Neural cell (in vitro differentiated cells): ENCODE measurements around the gene ADAP1. TPM values are rescaled to one million over a fixed set of nuclear protein-coding genes. Genes with fewer than 3 reads are reported as not detected.

Experiments
- H2AFZ ChIP-seq: fragments of 200-600, 300-800 bp; sonication (generic), shearing (Covaris generic); 2 replicates; pipeline ENCODE4 v1.6.0; 2014; ENCODE audit warnings: low read depth, mild to moderate bottlenecking, antibody characterized with exemption, low read length, moderate library complexity
- H3F3A ChIP-seq: fragments of 200-600 bp; shearing (Covaris generic); 2 replicates; pipeline ENCODE4 v1.6.1; 2016; ENCODE audit warnings: mild to moderate bottlenecking, moderate library complexity, mixed read lengths, antibody characterized with exemption, low read length; ENCODE audit not compliant: insufficient read depth, poor library complexity, severe bottlenecking
- H3K27ac ChIP-seq: fragments of 200-600, 300-800 bp; sonication (generic), shearing (Covaris generic); 2 replicates; pipeline ENCODE4 v1.5.1; 2014; ENCODE audit warnings: mild to moderate bottlenecking, low read length, moderate library complexity
- H3K27me3 ChIP-seq: fragments of 300-800, 200-600 bp; sonication (generic), shearing (Covaris generic); 2 replicates; pipeline ENCODE4 v1.6.0; 2014; ENCODE audit warnings: mild to moderate bottlenecking, low read depth, low read length, moderate library complexity; ENCODE audit not compliant: insufficient read depth
- H3K36me3 ChIP-seq: fragments of 300-800, 200-600 bp; sonication (generic), shearing (Covaris generic); 2 replicates; pipeline ENCODE4 v1.5.1; 2014; ENCODE audit warnings: mild to moderate bottlenecking, antibody characterized with exemption, low read length, moderate library complexity; ENCODE audit not compliant: insufficient read depth
- H3K4me2 ChIP-seq: fragments of 300-800, 200-600 bp; sonication (generic), shearing (Covaris generic); 2 replicates; pipeline ENCODE4 v1.6.0; 2014; ENCODE audit warnings: mild to moderate bottlenecking, low read length
- H3K4me3 ChIP-seq: fragments of 300-800, 200-600 bp; sonication (generic), shearing (Covaris generic); 2 replicates; pipeline ENCODE4 v1.5.1; 2014; ENCODE audit warnings: mild to moderate bottlenecking, low read length, moderate library complexity
- H3K79me2 ChIP-seq: fragments of 200-600 bp; shearing (Covaris generic); replicated peaks from 2 replicates; pipeline ENCODE4 v1.6.0; 2014; ENCODE audit warnings: mild to moderate bottlenecking, low read length, moderate library complexity; ENCODE audit not compliant: insufficient read depth
- H3K9ac ChIP-seq: fragments of 300-800, 200-600 bp; sonication (generic), shearing (Covaris generic); 2 replicates; pipeline ENCODE4 v1.6.1; 2016; ENCODE audit warnings: mild to moderate bottlenecking, low read length, mixed read lengths
- H3K9me2 ChIP-seq: fragments of 200-600 bp; shearing (Covaris generic); 2 replicates; pipeline ENCODE4 v1.6.1; 2016; ENCODE audit warnings: mild to moderate bottlenecking, low read length, mixed read lengths; ENCODE audit not compliant: insufficient read depth
- H3K9me3 ChIP-seq: fragments of 200-600, 300-800 bp; sonication (generic), shearing (Covaris generic); 2 replicates; pipeline ENCODE4 v1.6.1; 2016; ENCODE audit warnings: mild to moderate bottlenecking, mixed run types, low read length, moderate library complexity, mixed read lengths
- H4K20me1 ChIP-seq: fragments of 200-600 bp; shearing (Covaris generic); 2 replicates; pipeline ENCODE4 v1.6.1; 2016; ENCODE audit warnings: mild to moderate bottlenecking, mixed run types; ENCODE audit not compliant: insufficient read depth
- CTCF ChIP-seq: fragments of 450-650 bp; IDR thresholded peaks from 2 replicates; pipeline ENCODE4 v1.5.1; 2014; ENCODE audit warnings: antibody characterized with exemption, mild to moderate bottlenecking, moderate library complexity; ENCODE audit not compliant: poor library complexity, severe bottlenecking
- EP300 ChIP-seq: fragments of 450-650 bp; conservative IDR thresholded peaks from 2 replicates; pipeline ENCODE4 v1.6.1; 2014; ENCODE audit warnings: antibody characterized with exemption, mild to moderate bottlenecking, moderate library complexity; ENCODE audit not compliant: poor library complexity, severe bottlenecking
- EZH2 ChIP-seq: fragments of 200-600, 300-800 bp; shearing (Covaris generic), sonication (generic); IDR thresholded peaks from 2 replicates; pipeline ENCODE4 v1.6.1; 2014; ENCODE audit warnings: antibody characterized with exemption, low read length, borderline replicate concordance, mild to moderate bottlenecking; ENCODE audit not compliant: insufficient read depth, poor library complexity, severe bottlenecking
- MXI1 ChIP-seq: fragments of 450-650 bp; conservative IDR thresholded peaks from 2 replicates; pipeline ENCODE4 v1.6.1; 2014; ENCODE audit warnings: antibody characterized with exemption, mild to moderate bottlenecking; ENCODE audit not compliant: poor library complexity, severe bottlenecking
- POLR2AphosphoS5 ChIP-seq: IDR thresholded peaks from 2 replicates; pipeline ENCODE4 v1.6.1; 2012
- RAD21 ChIP-seq: fragments of 450-650 bp; conservative IDR thresholded peaks from 2 replicates; pipeline ENCODE4 v1.6.1; 2014; ENCODE audit warnings: antibody characterized with exemption, mild to moderate bottlenecking, moderate library complexity
- REST ChIP-seq: IDR thresholded peaks from 2 replicates; pipeline ENCODE4 v1.6.1; 2012; ENCODE audit warnings: borderline replicate concordance
- SMC3 ChIP-seq: fragments of 450-650 bp; conservative IDR thresholded peaks from 2 replicates; pipeline ENCODE4 v1.6.1; 2014; ENCODE audit warnings: antibody characterized with exemption, mild to moderate bottlenecking, moderate library complexity; ENCODE audit not compliant: poor library complexity
- TAF1 ChIP-seq: IDR thresholded peaks from 2 replicates; pipeline ENCODE4 v1.6.1; 2012; ENCODE audit warnings: low read depth
- polyA plus RNA-seq: library from polyadenylated mRNA; depleted of rRNA; stranded (reverse); fragments of >200 nt; gene quantifications from 2 replicates; pipeline ENCODE4 v1.2.3, GENCODE V29; 2014

Gene ADAP1
- polyA plus RNA-seq, 1 donor from 2014 or later: 76.8 TPM

DNA sequence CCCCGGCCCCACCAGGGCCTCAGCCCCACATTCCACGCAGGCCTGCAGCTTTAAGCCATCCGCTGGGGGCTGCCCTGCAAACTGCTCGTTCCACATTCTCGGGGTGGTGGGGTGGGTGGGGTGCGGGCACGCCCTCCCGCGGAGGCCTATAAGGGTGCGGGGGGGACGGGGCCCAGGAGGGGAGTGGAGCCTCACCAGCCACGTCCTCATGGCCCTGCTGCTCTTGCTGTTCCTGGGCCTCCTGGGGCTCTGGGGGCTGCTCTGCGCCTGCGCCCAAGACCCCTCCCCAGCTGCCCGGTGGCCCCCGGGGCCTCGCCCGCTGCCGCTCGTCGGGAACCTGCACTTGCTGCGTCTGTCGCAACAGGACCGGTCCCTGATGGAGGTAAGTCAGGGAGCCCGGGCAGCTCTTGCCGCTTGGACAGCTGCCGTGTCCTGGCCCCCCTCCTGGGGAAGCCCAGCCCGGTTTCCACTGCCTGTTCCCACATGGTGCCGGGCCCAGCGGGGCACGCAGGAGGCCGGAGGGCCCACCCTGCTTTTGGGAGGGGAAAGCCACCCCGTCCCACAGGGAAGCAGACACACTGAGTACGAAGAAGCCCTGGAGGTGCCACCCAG lies 28.6 kb upstream of the ADAP1 start, which contains the start of gene CYP2W1:
Gene CYP2W1 (plus strand): TSS at position 178 of the 612 bp plus-strand sequence. CDS start 31 bp downstream, at position 209.
- no peak for TF ChIP-seq SMC3
- no peak for TF ChIP-seq RAD21
- no peak for TF ChIP-seq EP300
- no peak for TF ChIP-seq CTCF
- no peak for TF ChIP-seq REST
- no peak for TF ChIP-seq EZH2
- no peak for TF ChIP-seq TAF1
- TF ChIP-seq POLR2AphosphoS5: no peak
- no peak for TF ChIP-seq MXI1
- H3K27ac ChIP-seq: no peak within 1 kb of the TSS
- H3K27me3 ChIP-seq: no peaks in the 10 kb centered on the region
- H3K4me2 ChIP-seq: no peak within 1 kb of the TSS
- H3K9me2 ChIP-seq: no peaks in the 10 kb centered on the region
- no peak within 1 kb of the TSS for H2AFZ ChIP-seq
- H3K4me3 ChIP-seq: no peak within 1 kb of the TSS
- H3K79me2 ChIP-seq: no peaks in the 10 kb centered on the region
- no peaks in the 10 kb centered on the region for H4K20me1 ChIP-seq
- H3K36me3 ChIP-seq: no peaks in the 10 kb centered on the region
- no peaks in the 10 kb centered on the region for H3F3A ChIP-seq
- H3K9ac ChIP-seq: no peak within 1 kb of the TSS
- H3K9me3 ChIP-seq: no peaks in the 10 kb centered on the region

DNA sequence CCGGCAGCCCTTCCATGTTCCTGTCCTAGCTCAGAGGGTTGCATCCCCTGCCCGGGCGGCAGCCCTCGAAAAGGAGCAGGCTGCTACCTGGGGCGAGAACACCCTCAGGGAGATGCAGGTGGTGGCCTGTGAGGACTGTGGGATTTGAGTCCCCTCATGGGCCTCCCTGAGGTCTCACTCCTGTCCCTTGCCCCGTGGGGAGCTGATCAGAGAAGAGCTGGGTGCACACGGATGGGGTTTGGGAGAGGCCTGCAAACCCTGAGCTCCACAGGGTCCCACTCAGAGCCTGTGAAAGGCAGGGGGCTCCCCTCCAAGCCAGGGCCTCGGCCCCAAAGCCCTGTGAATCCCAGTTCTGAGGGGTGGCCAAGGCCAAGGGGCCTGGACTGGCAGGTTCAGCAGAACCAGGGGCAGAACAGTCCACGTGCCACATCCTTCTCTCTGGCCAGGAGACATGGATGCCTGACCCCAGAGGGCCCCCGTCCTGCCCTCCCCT lies 28.1 kb upstream of the ADAP1 start:
- Histone ChIP-seq H3K4me2 (no peak overlapping the region), H3K27me3 (no peaks in the 10 kb centered on the region), H3K9ac (no peak overlapping the region), H3K9me2 (no peaks in the 10 kb centered on the region), H4K20me1 (no peaks in the 10 kb centered on the region), H3K36me3 (no peaks in the 10 kb centered on the region), H3K79me2 (no peaks in the 10 kb centered on the region), H3K9me3 (no peaks in the 10 kb centered on the region), H3F3A (no peaks in the 10 kb centered on the region), H3K4me3 (no peak overlapping the region), H3K27ac (no peak overlapping the region), H2AFZ (no peak overlapping the region)
- TF ChIP-seq CTCF (no peak), EZH2 (no peak), POLR2AphosphoS5 (no peak), RAD21 (no peak), EP300 (no peak), SMC3 (no peak), MXI1 (no peak), TAF1 (no peak), REST (no peak)
